Colonic mucosa (tissue), 4 donors: Measurements from ENCODE around the gene SHISA8. TPM values are rescaled to one million over a fixed set of nuclear protein-coding genes. Genes with fewer than 3 reads are reported as not detected.

Experiments
- DNase-seq: peaks from one replicate; pipeline ENCODE4 v3.0.0-alpha.2; 2020
- H3K27ac ChIP-seq: fragments of 200-600 bp; one replicate; pipeline ENCODE4 v1.8.0; 2021
- H3K27me3 ChIP-seq: fragments of 200-600 bp; one replicate; pipeline ENCODE4 v1.8.0; 2021
- H3K36me3 ChIP-seq: fragments of 200-600 bp; one replicate; pipeline ENCODE4 v1.8.0; 2021
- H3K4me1 ChIP-seq: fragments of 200-600 bp; one replicate; pipeline ENCODE4 v1.8.0; 2021; ENCODE audit warnings: mild to moderate bottlenecking
- H3K4me3 ChIP-seq: fragments of 200-600 bp; one replicate; pipeline ENCODE4 v1.8.0; 2021
- H3K9ac ChIP-seq, 2 donors: one replicate each; pipeline ENCODE4 v1.7.0; 2013; ENCODE audit warnings: control low read depth in 2 of 2, low read depth in 2 of 2, low read length in 2 of 2
- H3K9me3 ChIP-seq: fragments of 200-600 bp; one replicate; pipeline ENCODE4 v1.8.0; 2021
- CTCF ChIP-seq: fragments of 200-600 bp; IDR thresholded peaks from one replicate; pipeline ENCODE4 v1.8.0; 2022; ENCODE audit warnings: antibody characterized with exemption, mild to moderate bottlenecking
- intact Hi-C: fragments of 100-400 bp; cut with DNase I; formaldehyde crosslinking; loops from one replicate; pipeline ENCODE4 v1.14.1; 2022
- total RNA-seq, 2 donors: library from RNA; stranded (reverse); fragmentation: NEBNext Ultra II Directional in 1 of 2; extraction: Animal tissue kit (Norgen Biotek cat#: 25700) in 1 of 2; gene quantifications; one replicate each; pipeline ENCODE4 v1.2.1, GENCODE V29; 2021
- donor health status: healthy.
- donor health status: DM: no; HTN: no; CAD: no.
- donor health status: DM: no; HTN: no; CAD: no.

The SHISA8 gene
- total RNA-seq, 2 donors from 2014 or later: not detected

GRCh38 chr22:41885516-41885915 is 29.4 kb downstream of the SHISA8 start:
- Histone ChIP-seq H3K9me3 (no peaks in the 10 kb centered on the region), H3K9ac (no peak overlapping the region), H3K4me3 (no peak overlapping the region), H3K27me3 (no peaks in the 10 kb centered on the region), H3K27ac (no peak overlapping the region), H3K4me1 (no peaks in the 10 kb centered on the region), H3K36me3 (peaks cover 44% of the 10 kb centered on the region)
- no peak for TF ChIP-seq CTCF
- no peak for DNase-seq
- intact Hi-C loops: no loop called here

GRCh38 chr22:41885116-41885515 is 29.8 kb downstream of the SHISA8 start:
- intact Hi-C loops: no loop called here
- no peak for DNase-seq
- no peaks in the 10 kb centered on the region for H3K9me3 ChIP-seq
- no peaks in the 10 kb centered on the region for H3K4me1 ChIP-seq
- H3K9ac ChIP-seq: no peak overlapping the region
- peaks cover 48% of the 10 kb centered on the region for H3K36me3 ChIP-seq
- TF ChIP-seq CTCF: no peak
- no peak overlapping the region for H3K4me3 ChIP-seq
- H3K27me3 ChIP-seq: no peaks in the 10 kb centered on the region
- no peak overlapping the region for H3K27ac ChIP-seq

- Histone ChIP-seq H3K9ac (no peak overlapping the region), H3K9me3 (no peaks in the 10 kb centered on the region), H3K4me1 (no peaks in the 10 kb centered on the region), H3K36me3 (peaks cover 48% of the 10 kb centered on the region), H3K27ac (no peak overlapping the region), H3K4me3 (no peak overlapping the region), H3K27me3 (no peaks in the 10 kb centered on the region)
- TF ChIP-seq CTCF: no peak
- intact Hi-C loops: no loop called here
- DNase-seq: no peak
These were observed 31.5 kb downstream of the SHISA8 start for GRCh38 chr22:41883400-41883799.

- intact Hi-C loops: no loop called here
- Histone ChIP-seq H3K9me3 (no peaks in the 10 kb centered on the region), H3K4me3 (no peak overlapping the region), H3K9ac (no peak overlapping the region), H3K36me3 (peaks cover 57% of the 10 kb centered on the region), H3K4me1 (no peaks in the 10 kb centered on the region), H3K27me3 (no peaks in the 10 kb centered on the region), H3K27ac (no peak overlapping the region)
- no peak for DNase-seq
- TF ChIP-seq CTCF: no peak
These were observed 34.2 kb downstream of the SHISA8 start for GRCh38 chr22:41880653-41881052.

GRCh38 chr22:41876675-41877074 is 38.2 kb downstream of the SHISA8 start:
- peaks cover 49% of the 10 kb centered on the region for H3K36me3 ChIP-seq
- intact Hi-C loops: no loop called here

More at GRCh38 chr22:41876675-41877074, 38.2 kb downstream of the SHISA8 start:
- no peak for TF ChIP-seq CTCF
- H3K9ac ChIP-seq: no peak overlapping the region
- H3K27me3 ChIP-seq: no peaks in the 10 kb centered on the region
- no peaks in the 10 kb centered on the region for H3K9me3 ChIP-seq
- H3K27ac ChIP-seq: no peak overlapping the region
- no peaks in the 10 kb centered on the region for H3K4me1 ChIP-seq
- no peak for DNase-seq
- H3K4me3 ChIP-seq: no peak overlapping the region
